GM19455 (cell line): ENCODE data around the gene ZNF28.
A peak's percentile ranks its signal among the peaks of the same experiment; 100 is the strongest.
"Not testable (repeated sequence)": the region's sequence is repeated elsewhere in the genome, so short reads cannot be mapped to it uniquely, and the experiment has no call there.

Experiments
- ATAC-seq: cut with Tn5 transposase; IDR thresholded peaks from one replicate; pipeline ENCODE4 v1.9.1; 2021; ENCODE audit not compliant: unreplicated experiment

ZNF28 gene

DNA sequence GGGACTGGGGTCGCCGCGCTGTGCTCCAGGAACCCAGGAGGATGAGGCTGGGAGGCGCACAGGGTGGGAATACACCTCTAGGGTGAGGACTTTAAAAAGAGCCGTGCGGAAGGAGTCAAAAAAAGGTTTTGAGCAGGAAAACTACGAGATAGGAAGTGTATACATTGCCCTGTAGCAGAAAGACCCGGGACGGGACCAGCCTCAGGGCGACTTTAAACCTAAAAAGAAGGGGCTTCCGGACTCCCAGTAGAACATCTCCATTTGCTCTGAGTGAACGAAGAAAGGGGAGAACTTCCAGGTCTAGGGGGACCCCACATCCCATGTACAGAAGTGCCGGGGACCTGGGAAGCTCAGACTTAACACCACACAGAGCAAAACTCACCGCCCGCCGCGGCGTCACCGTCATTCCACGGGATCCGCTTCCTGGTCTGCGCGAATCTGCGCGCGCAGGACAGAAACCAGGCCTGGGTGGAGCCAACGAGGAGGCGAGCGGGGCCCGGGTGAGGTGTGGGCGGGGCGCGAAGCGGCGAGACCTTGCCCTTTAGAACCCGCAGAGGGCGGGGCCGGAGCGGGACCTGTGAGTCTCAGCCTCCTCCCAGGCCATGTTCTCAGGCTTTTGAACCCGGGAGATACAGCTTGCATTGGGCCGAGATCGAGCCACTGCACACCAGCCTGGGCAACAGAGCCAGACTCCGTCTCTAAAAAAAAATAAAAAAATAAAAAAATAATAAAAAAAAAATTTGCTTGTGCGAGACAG is at the start of gene ZNF28:
ZNF28 (minus strand) TSS at position 430 of the 757 bp plus-strand sequence. CDS start 3,675 bp downstream, outside the sequence.
- ATAC-seq = peak; percentile 87

DNA sequence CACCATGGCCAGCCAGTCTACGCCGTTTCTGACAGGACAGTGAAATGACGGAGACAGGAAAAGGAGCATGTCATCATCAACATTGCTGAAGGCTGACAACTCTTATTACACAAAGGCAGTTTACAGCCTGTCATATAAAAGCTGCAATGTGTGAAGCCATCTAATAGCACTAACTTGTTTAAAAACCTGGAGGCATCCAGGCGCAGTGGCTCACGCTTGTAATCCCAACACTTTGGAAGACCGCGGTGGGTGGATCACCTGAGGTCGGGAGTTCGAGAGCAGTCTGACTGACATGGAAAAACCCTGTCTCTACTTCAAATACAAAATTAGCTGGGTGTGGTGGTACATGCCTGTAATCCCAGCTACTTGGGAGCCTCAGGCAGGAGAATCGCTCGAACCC is 46.6 kb upstream of the ZNF28 start:
- not testable (repeated sequence) for ATAC-seq

GRCh38 chr19:52857378-52858191 is 36.2 kb upstream of the ZNF28 start, which contains the start of gene ZNF468:
TSS of gene ZNF468 (minus strand) at chr19:52857619. CDS start at chr19:52854272, 3,347 bp downstream.
- ATAC-seq = peak; percentile 94

- ATAC-seq = not testable (repeated sequence)
Measured at GRCh38 chr19:52856540-52857377, 35.3 kb upstream of the ZNF28 start.

- ATAC-seq = not testable (repeated sequence)
Measured at GRCh38 chr19:52847352-52847751, 25.9 kb upstream of the ZNF28 start.

DNA sequence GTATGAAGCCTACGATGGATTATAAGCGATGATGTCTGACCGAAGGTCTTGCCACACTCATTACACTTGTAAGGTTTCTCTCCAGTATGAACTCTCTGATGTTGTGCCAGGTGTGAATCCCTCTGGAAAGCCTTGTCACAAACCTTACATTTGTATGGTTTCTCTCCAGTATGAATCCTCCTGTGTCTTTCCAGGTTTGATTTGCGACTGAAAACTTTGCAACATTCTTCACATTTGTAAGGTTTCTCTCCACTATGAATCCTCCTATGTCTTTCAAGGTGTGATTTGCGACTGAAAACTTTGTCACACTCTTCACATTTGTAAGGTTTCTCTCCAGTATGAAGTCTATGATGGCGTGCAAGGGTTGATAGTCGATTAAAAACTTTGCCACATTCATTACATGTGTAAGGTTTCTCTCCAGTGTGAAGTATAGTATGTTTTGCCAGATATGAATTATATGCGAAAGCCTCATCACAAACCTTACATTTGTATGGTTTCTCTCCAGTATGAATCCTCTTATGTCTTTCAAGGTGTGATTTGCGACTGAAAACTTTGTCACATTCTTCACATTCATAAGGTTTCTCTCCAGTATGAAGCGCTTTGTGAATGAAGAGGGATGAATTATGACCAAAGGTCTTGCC is 19.5 kb upstream of the ZNF28 start:
- ATAC-seq = not testable (repeated sequence)

DNA sequence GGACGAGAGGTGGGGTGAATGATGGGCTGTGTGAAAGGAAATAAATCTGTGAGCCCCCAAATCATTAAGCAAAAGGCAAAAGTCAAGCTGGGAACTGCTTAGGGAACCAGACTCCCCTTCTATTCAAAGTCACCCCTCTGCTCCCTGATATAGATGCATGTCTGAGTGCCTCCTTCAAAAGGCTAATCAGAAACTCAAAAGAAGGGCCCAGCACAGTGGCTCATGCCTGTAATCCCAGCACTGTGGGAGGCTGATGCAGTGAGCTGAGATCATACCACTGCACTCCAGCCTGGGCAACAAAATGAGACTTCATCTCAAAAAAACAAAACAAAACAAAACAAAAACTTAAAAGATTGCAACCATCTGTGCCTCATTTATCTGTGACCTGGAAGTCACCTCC is 12.9 kb upstream of the ZNF28 start:
- ATAC-seq = not testable (repeated sequence)

GRCh38 chr19:52833541-52833940 is 12.1 kb upstream of the ZNF28 start:
- ATAC-seq = not testable (repeated sequence)

- not testable (repeated sequence) for ATAC-seq
Measured at GRCh38 chr19:52829866-52830265, 8.4 kb upstream of the ZNF28 start.

DNA sequence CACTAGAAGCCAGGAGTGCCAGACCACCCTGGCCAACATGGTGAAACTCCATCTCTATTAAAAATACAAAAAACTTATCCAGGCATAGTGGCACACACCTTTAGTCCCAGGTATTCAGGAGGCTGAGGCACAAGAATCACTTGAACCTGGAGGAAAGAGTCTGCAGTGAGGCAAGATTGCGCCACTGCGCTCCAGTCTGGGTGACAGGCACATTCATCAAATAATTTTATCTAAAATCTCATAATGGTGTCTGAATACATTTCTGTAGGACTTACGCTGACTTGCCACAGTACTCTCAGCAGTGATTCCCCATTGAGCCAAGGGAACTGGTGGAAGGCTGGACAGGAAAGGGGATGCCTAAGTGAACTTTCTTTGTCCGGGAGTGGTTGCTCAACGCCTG is 4.3 kb upstream of the ZNF28 start:
- ATAC-seq = no peak

- ATAC-seq = no peak
Measured at GRCh38 chr19:52823676-52824075, 2.2 kb upstream of the ZNF28 start.

- peak; percentile 48 for ATAC-seq
Measured at GRCh38 chr19:52820472-52821203, 795 bp downstream of the ZNF28 start.

DNA sequence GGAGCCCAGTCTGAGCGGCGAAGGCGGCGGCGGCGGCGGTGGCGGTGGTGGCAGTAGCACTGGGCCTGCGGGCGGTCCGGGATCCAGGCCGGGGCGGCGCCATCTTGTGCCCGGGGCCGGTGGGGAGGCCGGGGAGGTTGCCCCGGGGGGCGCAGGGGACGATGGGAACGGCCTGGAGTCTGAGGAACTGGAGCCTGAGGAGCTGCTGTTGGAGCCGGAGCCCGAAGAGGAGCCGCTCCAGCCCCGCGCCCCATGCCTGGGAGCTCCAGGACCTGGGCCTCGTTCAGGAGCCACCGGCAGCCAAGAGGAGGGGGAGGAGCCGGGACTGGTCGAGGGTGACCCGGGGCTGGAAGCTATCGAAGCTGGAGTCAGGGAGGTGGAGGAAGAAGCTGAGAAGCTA is 11.6 kb downstream of the ZNF28 start:
- ATAC-seq = no peak

GRCh38 chr19:52799950-52800640 is 21.3 kb downstream of the ZNF28 start:
- ATAC-seq = not testable (repeated sequence)

DNA sequence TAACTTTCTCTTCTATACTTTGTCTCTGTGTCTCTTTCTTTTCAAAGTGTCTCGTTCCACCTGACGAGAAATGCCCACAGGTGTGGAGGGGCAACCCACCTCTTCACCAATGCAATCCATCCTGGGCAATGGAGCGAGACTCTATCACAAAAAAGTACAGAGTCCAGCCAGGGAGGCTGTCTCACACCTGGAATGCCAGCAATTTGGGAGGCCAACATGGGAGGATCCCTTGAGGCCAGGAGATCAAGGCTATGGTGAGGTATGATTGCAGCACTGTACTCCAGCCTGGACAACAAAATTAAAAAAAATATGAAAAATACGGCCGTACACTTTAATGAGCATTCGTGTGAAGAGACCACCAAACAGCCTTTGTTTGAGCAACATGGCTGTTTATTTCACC is 32.0 kb downstream of the ZNF28 start:
- ATAC-seq = no peak

GRCh38 chr19:52786464-52787354 is 34.7 kb downstream of the ZNF28 start, which contains the start of gene ZNF600:
TSS of gene ZNF600 (minus strand) at chr19:52786791. CDS start at chr19:52778888, 7,903 bp downstream.
- ATAC-seq = peak; percentile 98

DNA sequence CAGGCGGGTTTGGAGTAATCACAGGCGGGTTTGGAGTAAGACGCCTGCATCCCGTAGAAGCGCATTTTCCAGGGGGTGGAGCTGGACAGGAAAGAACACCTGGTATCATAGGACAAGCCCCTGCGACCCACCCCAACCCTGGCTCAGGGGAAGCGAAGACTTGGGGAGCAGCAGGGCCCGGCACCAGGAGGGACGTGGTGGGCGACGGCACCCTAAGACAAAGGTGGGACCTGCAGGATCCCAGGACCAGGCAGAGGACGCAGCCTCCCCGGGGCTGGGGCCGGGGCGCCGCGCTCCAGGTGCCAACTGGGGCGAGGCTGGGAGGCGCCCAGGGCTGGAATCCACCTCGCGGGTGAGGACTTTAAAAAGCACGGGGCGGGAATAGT is 35.4 kb downstream of the ZNF28 start:
- ATAC-seq = peak; percentile 16

DNA sequence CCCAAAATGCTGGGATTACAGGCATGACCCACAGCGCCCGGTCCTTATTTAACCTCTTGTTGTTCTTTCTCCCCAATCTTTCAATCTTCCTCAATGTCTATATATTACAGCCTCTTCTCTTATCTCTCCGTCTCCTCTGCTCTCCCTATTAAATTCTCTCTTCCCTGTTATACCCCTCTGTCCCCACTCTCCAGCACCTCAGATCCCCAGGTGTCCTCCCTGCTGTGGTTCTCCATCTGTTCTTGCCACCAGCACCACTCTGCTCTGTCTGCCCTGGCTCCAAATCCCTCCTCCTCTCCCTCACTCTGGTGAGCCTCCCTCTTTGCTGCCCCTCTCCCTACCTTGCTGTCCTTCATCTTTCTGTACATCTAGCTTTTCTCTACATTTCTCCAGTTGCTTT is 35.9 kb downstream of the ZNF28 start:
- no peak for ATAC-seq
